Activated T-helper 2 cell treated with anti-CD3 and anti-CD28 coated beads, Interferon-gamma antibody, Interleukin-2, Interleukin-4, amounts not matched to agents 10 μg/mL and 5 μg/mL and 100 μg/mL, durations not matched to agents 14 hours and 24 hours and 36 hours (primary cell): ENCODE measurements around the gene MERTK. TPM values are rescaled to one million over a fixed set of nuclear protein-coding genes. Genes with fewer than 3 reads are reported as not detected.
"Not testable (repeated sequence)": the region's sequence is repeated elsewhere in the genome, so short reads cannot be mapped to it uniquely, and the experiment has no call there.

Source experiments
- DNase-seq: peaks from one replicate; pipeline ENCODE4 v3.0.0; 2021; ENCODE audit warnings: low spot score
- H3K27ac Mint-ChIP-seq: one replicate; pipeline ENCODE4 v1.8.0; 2021; ENCODE audit warnings: mixed read lengths
- H3K27me3 Mint-ChIP-seq: one replicate; pipeline ENCODE4 v1.8.0; 2021; ENCODE audit warnings: low read depth, mixed read lengths
- H3K36me3 Mint-ChIP-seq: one replicate; pipeline ENCODE4 v1.8.0; 2021; ENCODE audit warnings: low read depth, mixed read lengths
- H3K4me1 Mint-ChIP-seq: one replicate; pipeline ENCODE4 v1.8.0; 2021; ENCODE audit warnings: low read depth, mixed read lengths
- H3K4me3 Mint-ChIP-seq: one replicate; pipeline ENCODE4 v1.8.0; 2021; ENCODE audit warnings: low read depth, mild to moderate bottlenecking, moderate library complexity, mixed read lengths
- H3K9me3 Mint-ChIP-seq: one replicate; pipeline ENCODE4 v1.8.0; 2021; ENCODE audit warnings: mixed read lengths
- intact Hi-C: fragments of 100-400 bp; cut with micrococcal nuclease; formaldehyde crosslinking; loops from one replicate; pipeline ENCODE4 v1.15.1; 2023
- total RNA-seq: library from RNA; stranded (reverse); gene quantifications from 2 replicates; pipeline ENCODE4 v1.2.3, GENCODE V29; 2022

The MERTK gene
- total RNA-seq, 1 donor from 2014 or later, result 1.0 TPM

DNA sequence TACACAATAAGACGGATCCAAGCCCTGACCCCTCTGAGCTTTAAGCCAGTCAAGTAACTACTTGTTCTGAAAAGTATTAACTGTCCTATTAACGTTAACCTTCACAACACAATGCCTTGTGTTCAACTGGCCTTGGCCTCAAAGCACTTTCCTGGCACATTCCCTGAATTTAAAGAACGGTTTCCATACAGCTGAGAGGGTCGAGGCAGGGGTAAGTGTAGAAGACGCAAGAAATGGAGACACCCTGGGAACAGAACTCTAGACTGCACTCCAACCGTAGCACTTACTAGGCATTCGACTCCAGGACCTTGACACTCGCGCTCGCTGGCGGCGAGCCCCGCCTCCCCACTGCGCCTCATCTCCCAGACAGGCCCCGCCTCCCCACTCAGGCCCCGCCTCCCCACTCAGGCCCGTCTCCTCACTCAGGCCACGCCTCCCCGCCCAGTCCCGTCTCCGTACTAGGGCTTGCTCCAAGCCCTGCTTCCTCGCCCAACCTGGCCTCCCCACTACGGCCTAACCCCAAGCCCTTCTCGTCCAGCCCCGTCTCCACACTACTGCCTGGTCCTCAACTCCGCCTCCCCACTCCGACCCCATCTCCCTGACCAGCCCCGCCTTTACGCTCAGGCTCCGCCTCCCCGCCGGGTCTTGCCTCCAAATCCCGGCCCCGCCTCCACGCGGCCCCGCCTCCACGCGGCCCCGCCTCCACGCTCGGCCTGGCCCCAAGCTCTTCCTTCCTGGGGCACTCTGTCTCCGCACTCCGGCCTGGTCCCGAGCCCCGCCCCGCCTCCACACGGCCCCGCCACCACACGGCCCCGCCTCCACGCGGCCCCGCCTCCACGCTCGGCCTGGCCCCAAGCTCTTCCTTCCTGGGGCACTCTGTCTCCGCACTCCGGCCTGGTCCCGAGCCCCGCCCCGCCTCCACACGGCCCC, 155.8 kb downstream of the MERTK start:
- H3K4me3 Mint-ChIP-seq, result peak overlapping the region; percentile 89
- peaks cover 37% of the 10 kb centered on the region for H3K4me1 Mint-ChIP-seq
- intact Hi-C loops, result loop anchor here (1.0 to 10.0 kb wide), 5 partner anchors 131 to 530 kb away; partner anchors contain the start of genes ANAPC1, CHCHD5, RGPD8 and ZC3H8
- peak; percentile 96 for DNase-seq
- peaks cover 18% of the 10 kb centered on the region for H3K36me3 Mint-ChIP-seq
- peak overlapping the region; percentile 97 for H3K27ac Mint-ChIP-seq
- H3K9me3 Mint-ChIP-seq, result no peaks in the 10 kb centered on the region
- peaks cover 3% of the 10 kb centered on the region for H3K27me3 Mint-ChIP-seq

DNA sequence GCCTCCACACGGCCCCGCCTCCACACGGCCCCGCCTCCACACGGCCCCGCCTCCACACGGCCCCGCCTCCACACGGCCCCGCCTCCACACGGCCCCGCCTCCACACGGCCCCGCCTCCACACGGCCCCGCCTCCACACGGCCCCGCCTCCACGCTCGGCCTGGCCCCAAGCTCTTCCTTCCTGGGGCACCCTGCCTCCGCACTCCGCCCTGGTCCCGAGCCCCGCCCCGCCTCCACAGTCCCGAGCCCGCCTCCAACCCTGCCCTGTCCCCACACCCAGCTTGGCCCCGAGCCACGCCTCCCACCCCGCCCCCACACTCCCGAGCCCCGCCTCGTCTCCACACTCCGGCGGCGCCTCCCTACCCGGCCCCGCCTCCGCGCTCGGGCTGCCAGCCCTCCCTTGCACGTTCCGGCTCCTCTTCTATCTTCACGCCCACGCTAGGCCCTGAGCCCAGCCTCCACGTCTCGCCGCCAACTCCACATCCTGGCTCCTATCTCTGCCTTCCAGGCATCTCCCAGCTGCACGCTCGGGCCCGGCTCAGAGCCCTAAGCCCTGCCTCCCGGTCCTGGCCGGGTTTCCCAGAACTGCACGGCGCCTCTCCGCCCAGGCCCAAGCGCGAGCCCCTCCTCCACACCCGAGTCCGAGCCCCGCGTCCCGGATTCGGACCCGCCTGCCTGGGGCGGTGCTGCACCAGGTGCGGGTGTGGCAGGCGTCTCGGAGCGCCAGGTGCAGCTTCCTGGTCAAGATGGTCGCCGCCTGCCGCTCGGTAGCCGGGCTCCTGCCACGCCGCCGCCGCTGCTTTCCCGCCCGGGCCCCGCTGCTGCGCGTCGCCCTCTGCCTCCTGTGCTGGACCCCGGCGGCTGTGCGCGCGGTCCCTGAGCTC, 156.7 kb downstream of the MERTK start, which contains the start of gene TMEM87B:
TMEM87B (plus strand) TSS at position 423 of the 883 bp plus-strand sequence; CDS start at position 746, 323 bp downstream.
- H3K27me3 Mint-ChIP-seq, result peaks cover 3% of the 10 kb centered on the region
- H3K9me3 Mint-ChIP-seq, result no peaks in the 10 kb centered on the region
- H3K4me3 Mint-ChIP-seq, result peak within 1 kb of the TSS; percentile 98
- DNase-seq, result peak; percentile 97
- peak within 1 kb of the TSS; percentile 97 for H3K27ac Mint-ChIP-seq
- H3K4me1 Mint-ChIP-seq, result peaks cover 32% of the 10 kb centered on the region
- intact Hi-C loops, result loop anchor here (1.0 to 10.0 kb wide), 5 partner anchors 130 to 529 kb away; partner anchors contain the start of genes ANAPC1, CHCHD5, RGPD8 and ZC3H8
- H3K36me3 Mint-ChIP-seq, result peaks cover 25% of the 10 kb centered on the region

DNA sequence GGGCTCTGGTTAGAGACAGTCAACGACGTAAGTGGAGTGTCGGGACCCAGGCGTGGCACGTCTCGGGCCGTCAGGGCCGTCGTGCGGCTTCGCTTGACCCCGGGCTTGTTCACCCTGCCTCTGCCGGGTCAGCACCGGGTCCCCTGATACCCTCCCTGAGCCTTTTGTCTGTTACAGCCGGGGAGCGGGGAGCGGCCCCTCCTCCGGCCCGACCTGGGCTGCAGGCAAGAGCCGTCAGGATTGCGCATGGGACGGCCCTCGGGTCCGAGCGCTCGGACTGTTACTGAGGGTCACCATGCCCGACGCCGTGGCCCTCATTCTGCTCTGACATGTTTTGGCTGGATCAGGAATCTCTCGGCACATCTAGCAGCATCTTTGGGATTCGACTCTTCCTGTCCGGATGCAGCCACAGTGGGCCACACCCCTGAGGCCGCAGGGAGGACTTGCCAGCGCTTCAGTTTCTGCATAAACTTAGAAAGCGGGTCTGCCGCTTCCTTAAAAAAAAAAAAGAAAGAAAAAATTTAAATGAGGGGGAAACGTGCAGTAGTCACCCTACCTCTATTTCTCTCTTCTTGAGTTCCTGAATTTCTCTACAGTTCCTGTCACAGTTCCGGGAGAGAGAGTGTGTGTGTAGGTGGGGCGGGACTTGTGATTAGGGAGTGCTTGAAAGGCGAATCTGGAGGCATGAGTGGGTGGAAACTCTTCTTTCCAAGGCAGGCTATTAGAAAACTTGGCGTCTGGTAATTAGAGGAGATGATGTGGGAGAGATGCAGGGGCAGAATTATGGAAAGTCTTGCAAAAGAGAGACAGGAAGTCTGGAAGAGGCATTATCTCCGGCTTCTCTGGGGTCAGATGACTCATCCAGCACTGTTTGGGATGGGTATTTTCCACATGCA, 157.6 kb downstream of the MERTK start:
- intact Hi-C loops, result loop anchor here (2.0 to 10.0 kb wide), 2 partner anchors 129 to 199 kb away; partner anchors contain the start of gene ZC3H8
- H3K27ac Mint-ChIP-seq, result peak overlapping the region; percentile 93
- peaks cover 25% of the 10 kb centered on the region for H3K36me3 Mint-ChIP-seq
- peak overlapping the region; percentile 98 for H3K4me3 Mint-ChIP-seq
- DNase-seq, result peak; percentile 26
- H3K4me1 Mint-ChIP-seq, result peaks cover 32% of the 10 kb centered on the region
- H3K27me3 Mint-ChIP-seq, result peaks cover 3% of the 10 kb centered on the region
- no peaks in the 10 kb centered on the region for H3K9me3 Mint-ChIP-seq

DNA sequence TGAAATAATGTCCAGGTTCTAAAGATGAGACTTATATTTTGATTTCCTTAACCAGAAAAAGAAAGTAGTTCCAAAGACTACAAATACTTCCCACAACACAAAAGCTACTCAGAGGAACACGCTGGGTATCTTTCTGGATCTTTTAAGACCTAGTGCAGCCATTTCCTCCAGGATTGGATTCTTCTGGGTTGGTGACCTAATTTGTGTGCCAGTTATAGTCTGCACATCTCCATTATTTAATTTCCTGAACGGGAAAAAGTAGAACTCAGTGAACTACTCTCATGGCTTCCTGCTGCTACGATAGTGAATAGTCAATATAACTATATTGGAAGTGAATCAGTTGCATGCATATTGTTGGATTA, 158.2 kb downstream of the MERTK start:
- DNase-seq, result no peak
- intact Hi-C loops, result loop anchor here (10.0 kb wide), 1 partner anchor 128 kb away; no protein-coding TSS in a partner anchor
- Mint-ChIP-seq H3K27me3 (peaks cover 3% of the 10 kb centered on the region), H3K4me3 (peak overlapping the region; percentile 98), H3K9me3 (no peaks in the 10 kb centered on the region), H3K4me1 (peaks cover 32% of the 10 kb centered on the region), H3K36me3 (peaks cover 30% of the 10 kb centered on the region), H3K27ac (peak overlapping the region; percentile 93)

DNA sequence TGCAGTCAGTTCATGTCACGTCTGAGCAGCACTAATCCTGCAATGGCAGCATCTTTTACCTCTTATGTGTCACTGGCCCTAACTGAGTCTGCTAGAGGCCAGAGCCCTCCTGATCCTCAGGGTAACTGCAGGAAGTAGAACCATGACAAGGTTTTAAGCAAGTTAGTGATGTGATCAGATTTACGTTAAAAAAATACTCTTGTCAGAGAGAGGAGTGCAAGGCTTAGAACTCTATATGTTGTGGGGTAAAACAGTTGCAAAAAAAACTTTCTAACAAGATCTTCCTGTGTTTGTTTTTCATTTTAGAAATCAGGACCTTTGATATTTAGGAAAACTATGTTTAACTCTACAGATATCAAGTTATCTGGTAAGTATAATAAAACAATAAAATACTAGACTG, 161.3 kb downstream of the MERTK start:
- Mint-ChIP-seq H3K9me3 (peaks cover 13% of the 10 kb centered on the region), H3K27ac (no peak overlapping the region), H3K4me1 (peaks cover 44% of the 10 kb centered on the region), H3K4me3 (no peak overlapping the region), H3K36me3 (peaks cover 61% of the 10 kb centered on the region), H3K27me3 (no peaks in the 10 kb centered on the region)
- intact Hi-C loops, result loop anchor here (10.0 kb wide), 1 partner anchor 125 kb away; no protein-coding TSS in a partner anchor
- no peak for DNase-seq

DNA sequence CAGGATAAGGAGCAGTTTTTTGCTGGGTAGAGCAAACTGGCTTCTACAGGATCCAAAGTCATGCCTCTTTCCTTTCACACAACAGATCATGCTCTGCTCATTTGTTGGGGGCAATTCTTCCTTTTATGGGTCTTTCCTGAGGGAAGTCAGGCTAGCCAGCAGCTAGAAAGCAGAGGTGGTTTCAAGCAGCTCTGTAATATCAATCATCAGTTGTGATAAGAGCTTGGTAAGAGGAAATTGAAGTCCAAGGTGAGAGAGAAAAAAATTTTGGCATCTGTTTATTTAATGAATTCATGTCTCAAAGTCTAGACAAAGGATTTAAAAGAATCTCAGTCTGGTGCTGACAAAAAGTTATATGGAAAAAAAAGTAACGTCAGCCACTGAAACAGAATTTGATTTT, 162.9 kb downstream of the MERTK start:
- Mint-ChIP-seq H3K4me1 (peaks cover 48% of the 10 kb centered on the region), H3K27ac (no peak overlapping the region), H3K36me3 (peaks cover 70% of the 10 kb centered on the region), H3K27me3 (no peaks in the 10 kb centered on the region), H3K9me3 (peaks cover 13% of the 10 kb centered on the region), H3K4me3 (no peak overlapping the region)
- no peak for DNase-seq
- intact Hi-C loops, result no loop called here

DNA sequence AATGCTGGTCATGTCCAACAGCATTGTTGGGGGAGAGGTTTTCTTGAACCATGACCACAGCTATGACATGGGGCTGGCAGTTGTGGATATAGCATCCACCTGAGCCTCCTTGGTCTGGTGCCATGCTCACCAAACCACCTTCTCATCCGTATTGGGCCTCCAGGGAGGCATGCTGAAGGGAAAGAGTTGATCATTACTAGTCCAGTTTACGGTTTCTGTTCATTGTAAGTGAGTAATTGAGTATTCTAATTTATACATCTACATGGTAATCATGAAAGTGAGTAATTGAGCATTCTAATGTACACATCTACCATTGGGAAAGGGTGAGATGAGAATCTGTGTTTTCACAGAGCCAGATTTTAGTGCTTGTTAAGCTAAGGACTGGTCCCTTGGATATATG, 163.4 kb downstream of the MERTK start:
- Mint-ChIP-seq H3K27ac (no peak overlapping the region), H3K4me3 (no peak overlapping the region), H3K9me3 (peaks cover 13% of the 10 kb centered on the region), H3K4me1 (peaks cover 45% of the 10 kb centered on the region), H3K27me3 (no peaks in the 10 kb centered on the region), H3K36me3 (peaks cover 72% of the 10 kb centered on the region)
- intact Hi-C loops, result no loop called here
- DNase-seq, result no peak

DNA sequence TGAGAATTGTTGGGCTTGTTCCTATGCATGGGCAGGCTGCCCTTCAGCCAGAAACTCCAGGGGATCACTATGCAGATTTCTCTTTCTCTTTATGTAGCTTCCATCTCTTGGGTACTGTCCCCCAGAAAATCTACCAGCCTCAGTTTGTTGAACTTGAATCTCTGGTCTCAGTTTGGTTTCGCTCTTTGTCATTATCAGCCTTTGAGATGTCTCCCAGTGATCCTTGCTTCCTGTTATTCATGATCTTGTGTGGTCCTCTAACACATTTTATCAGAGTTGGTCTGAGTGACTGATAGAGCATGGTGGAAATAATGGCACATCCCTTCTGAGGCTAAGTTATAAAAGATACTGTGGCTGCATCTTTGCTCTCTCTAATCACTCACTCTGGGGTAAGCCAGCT, 164.5 kb downstream of the MERTK start:
- Mint-ChIP-seq H3K9me3 (peaks cover 13% of the 10 kb centered on the region), H3K27ac (peak overlapping the region; percentile 84), H3K4me3 (no peak overlapping the region), H3K4me1 (peaks cover 38% of the 10 kb centered on the region), H3K27me3 (no peaks in the 10 kb centered on the region), H3K36me3 (peaks cover 80% of the 10 kb centered on the region)
- DNase-seq, result no peak
- intact Hi-C loops, result no loop called here

DNA sequence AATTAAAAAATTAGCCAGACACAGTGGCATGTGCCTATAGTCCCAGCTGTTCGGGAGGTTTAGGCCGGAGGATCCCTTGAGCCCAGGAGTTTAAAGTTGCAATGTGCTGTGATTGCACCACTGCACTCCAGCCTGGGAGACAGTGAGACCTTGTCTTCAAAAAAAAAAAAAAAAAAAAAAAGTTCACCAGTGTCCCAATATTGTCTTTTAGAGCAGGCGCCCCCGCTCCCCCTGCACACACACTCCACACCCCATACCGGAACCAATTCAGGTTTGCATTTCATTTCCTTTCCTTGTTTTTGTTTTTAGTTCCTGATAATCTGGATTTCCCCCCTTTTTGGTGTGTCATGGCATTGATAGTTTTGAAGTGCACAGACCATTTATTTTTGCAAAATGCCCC, 167.1 kb downstream of the MERTK start:
- peaks cover 85% of the 10 kb centered on the region for H3K36me3 Mint-ChIP-seq
- peaks cover 32% of the 10 kb centered on the region for H3K4me1 Mint-ChIP-seq
- intact Hi-C loops, result no loop called here
- peaks cover 26% of the 10 kb centered on the region for H3K9me3 Mint-ChIP-seq
- H3K4me3 Mint-ChIP-seq, result no peak overlapping the region
- peak overlapping the region; percentile 63 for H3K27ac Mint-ChIP-seq
- DNase-seq, result no peak
- H3K27me3 Mint-ChIP-seq, result no peaks in the 10 kb centered on the region

DNA sequence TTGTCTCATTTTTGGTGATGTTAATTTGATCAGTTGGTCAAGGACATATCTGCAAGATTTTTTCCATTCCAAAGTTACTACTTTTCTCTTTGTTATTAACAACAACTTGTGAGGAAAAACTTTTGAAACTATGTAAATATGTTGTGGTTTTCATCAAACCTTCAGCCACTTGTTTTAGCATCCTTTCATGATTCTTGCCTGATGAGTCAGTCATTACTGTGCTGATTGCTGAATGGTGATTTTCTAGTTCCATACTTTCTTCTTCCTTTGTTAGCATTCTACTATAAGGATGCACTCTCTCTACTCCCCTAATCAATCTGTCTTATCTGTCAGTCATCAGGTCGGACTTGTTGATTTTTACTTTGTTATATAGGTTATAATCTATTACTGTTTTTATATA, 167.6 kb downstream of the MERTK start:
- no peak for DNase-seq
- H3K27me3 Mint-ChIP-seq, result no peaks in the 10 kb centered on the region
- H3K4me3 Mint-ChIP-seq, result no peak overlapping the region
- peak overlapping the region; percentile 63 for H3K27ac Mint-ChIP-seq
- peaks cover 32% of the 10 kb centered on the region for H3K4me1 Mint-ChIP-seq
- H3K9me3 Mint-ChIP-seq, result peaks cover 26% of the 10 kb centered on the region
- peaks cover 90% of the 10 kb centered on the region for H3K36me3 Mint-ChIP-seq
- intact Hi-C loops, result no loop called here

DNA sequence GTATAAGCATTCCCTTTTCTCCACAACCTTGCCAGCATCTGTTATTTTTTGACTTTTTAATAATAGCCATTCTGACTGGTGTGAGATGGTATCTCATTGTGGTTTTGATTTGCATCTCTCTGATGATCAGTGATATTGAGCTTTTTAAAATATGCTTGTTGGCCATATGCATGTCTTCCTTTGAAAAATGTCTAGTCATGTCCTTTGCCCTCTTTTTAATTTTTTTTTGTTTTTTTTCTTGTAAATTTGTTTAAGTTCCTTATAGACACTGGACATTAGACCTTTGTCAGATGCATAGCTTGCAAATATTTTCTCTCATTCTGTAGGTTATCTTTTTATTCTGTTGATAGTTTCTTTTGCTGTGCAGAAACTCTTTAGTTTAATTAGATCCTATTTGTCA, 171.4 kb downstream of the MERTK start:
- H3K27ac Mint-ChIP-seq, intact Hi-C loops, H3K4me3 Mint-ChIP-seq, DNase-seq, H3K27me3 Mint-ChIP-seq: not testable (repeated sequence)
- Mint-ChIP-seq H3K9me3 (peaks cover 36% of the 10 kb centered on the region), H3K36me3 (peaks cover 91% of the 10 kb centered on the region), H3K4me1 (peaks cover 29% of the 10 kb centered on the region)

DNA sequence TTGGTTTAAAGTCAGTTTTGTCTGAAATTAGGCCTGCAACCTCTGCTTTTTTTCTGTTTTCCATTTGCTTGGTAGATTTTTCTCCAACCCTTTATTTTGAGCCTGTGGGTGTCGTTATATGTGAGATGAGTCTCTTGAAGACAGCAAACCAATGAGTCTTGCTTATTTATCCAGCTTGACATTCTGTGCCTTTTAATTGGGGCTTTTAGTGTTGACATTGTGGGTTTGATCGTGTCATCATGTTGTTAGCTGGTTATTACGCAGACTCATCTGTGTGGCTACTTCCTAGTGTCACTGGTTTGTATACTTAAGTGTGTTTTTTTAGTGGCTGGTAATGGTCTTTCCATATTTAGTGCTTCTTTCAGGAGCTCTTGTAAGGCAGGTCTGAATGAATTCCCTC, 175.5 kb downstream of the MERTK start:
- Mint-ChIP-seq H3K9me3 (peaks cover 37% of the 10 kb centered on the region), H3K4me3 (no peak overlapping the region), H3K36me3 (peaks cover 81% of the 10 kb centered on the region), H3K4me1 (peaks cover 29% of the 10 kb centered on the region), H3K27ac (peak overlapping the region; percentile 13), H3K27me3 (no peaks in the 10 kb centered on the region)
- intact Hi-C loops, result no loop called here
- DNase-seq, result no peak
